Mesothelial cell of epicardium (in vitro differentiated cells): ENCODE data around the gene CD68. TPM values are rescaled to one million over a fixed set of nuclear protein-coding genes. Genes with fewer than 3 reads are reported as not detected.

Source experiments
- DNase-seq, 2 experiments: peaks; one replicate each; pipeline ENCODE4 v3.0.0; 2021; ENCODE audit warnings: low spot score in 2 of 2; ENCODE audit not compliant: unreplicated experiment in 2 of 2
- H3K27ac Mint-ChIP-seq: 2 replicates; pipeline ENCODE4 v1.8.0; 2021; ENCODE audit warnings: mixed read lengths
- H3K27me3 Mint-ChIP-seq: 2 replicates; pipeline ENCODE4 v1.8.0; 2021; ENCODE audit warnings: low read depth, mixed read lengths
- H3K36me3 Mint-ChIP-seq: 2 replicates; pipeline ENCODE4 v1.8.0; 2021; ENCODE audit warnings: mixed read lengths
- H3K4me1 Mint-ChIP-seq: 2 replicates; pipeline ENCODE4 v1.8.0; 2021; ENCODE audit warnings: mixed read lengths
- H3K4me3 Mint-ChIP-seq: 2 replicates; pipeline ENCODE4 v1.8.0; 2021; ENCODE audit warnings: mild to moderate bottlenecking, moderate library complexity, mixed read lengths
- H3K9me3 Mint-ChIP-seq: 2 replicates; pipeline ENCODE4 v1.8.0; 2021; ENCODE audit warnings: mixed read lengths
- total RNA-seq: library from RNA; stranded (reverse); gene quantifications from 3 replicates; pipeline ENCODE4 v1.2.1, GENCODE V29; 2021
- TF ChIP-seq, protein P1 (sequence below): fragments of 200-600 bp; sonication (generic); IDR thresholded peaks from one replicate; pipeline ENCODE4 v1.5.0; 2021; ENCODE audit warnings: antibody characterized with exemption; ENCODE audit not compliant: unreplicated experiment

CD68 gene
- total RNA-seq, 1 donor from 2014 or later = 0.78 TPM

- Mint-ChIP-seq H3K27ac (no peak overlapping the region), H3K27me3 (no peaks in the 10 kb centered on the region), H3K9me3 (no peaks in the 10 kb centered on the region), H3K4me1 (peaks cover 16% of the 10 kb centered on the region), H3K36me3 (no peaks in the 10 kb centered on the region), H3K4me3 (no peak overlapping the region)
- TF ChIP-seq, protein P1, sequence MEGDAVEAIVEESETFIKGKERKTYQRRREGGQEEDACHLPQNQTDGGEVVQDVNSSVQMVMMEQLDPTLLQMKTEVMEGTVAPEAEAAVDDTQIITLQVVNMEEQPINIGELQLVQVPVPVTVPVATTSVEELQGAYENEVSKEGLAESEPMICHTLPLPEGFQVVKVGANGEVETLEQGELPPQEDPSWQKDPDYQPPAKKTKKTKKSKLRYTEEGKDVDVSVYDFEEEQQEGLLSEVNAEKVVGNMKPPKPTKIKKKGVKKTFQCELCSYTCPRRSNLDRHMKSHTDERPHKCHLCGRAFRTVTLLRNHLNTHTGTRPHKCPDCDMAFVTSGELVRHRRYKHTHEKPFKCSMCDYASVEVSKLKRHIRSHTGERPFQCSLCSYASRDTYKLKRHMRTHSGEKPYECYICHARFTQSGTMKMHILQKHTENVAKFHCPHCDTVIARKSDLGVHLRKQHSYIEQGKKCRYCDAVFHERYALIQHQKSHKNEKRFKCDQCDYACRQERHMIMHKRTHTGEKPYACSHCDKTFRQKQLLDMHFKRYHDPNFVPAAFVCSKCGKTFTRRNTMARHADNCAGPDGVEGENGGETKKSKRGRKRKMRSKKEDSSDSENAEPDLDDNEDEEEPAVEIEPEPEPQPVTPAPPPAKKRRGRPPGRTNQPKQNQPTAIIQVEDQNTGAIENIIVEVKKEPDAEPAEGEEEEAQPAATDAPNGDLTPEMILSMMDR = no peak
- no peak for DNase-seq
Observed at GRCh38 chr17:7552621-7553051, 26.8 kb upstream of the CD68 start.

DNA sequence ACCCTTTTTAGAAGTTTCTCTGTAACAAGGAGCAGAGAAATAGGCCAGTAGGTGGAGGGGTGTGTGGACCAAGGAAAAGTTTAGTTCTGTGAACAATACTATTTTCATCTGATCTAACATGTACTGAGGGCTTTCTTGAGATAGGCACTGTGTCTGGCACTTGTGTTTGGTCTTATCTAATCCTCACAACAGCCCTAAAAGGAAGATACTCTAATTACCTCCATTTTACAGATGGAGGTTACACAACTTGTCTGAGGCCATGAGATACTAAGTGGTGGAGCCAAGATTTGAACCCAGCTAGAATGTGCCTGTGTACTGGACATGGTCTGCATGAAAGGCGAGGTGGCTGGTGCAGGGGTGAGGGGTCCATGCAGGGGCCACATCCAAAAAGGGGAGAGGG lies 26.1 kb upstream of the CD68 start:
- Mint-ChIP-seq H3K36me3 (no peaks in the 10 kb centered on the region), H3K27me3 (no peaks in the 10 kb centered on the region)
- TF ChIP-seq, protein P1 = no peak

GRCh38 chr17:7555320-7555948 lies 24.0 kb upstream of the CD68 start:
- Mint-ChIP-seq H3K27ac (no peak overlapping the region), H3K36me3 (no peaks in the 10 kb centered on the region), H3K27me3 (no peaks in the 10 kb centered on the region), H3K4me1 (peaks cover 35% of the 10 kb centered on the region), H3K4me3 (no peak overlapping the region), H3K9me3 (no peaks in the 10 kb centered on the region)
- no peak for DNase-seq
- TF ChIP-seq, protein P1 = no peak

More for the DNA sequence above, 26.1 kb upstream of the CD68 start:
- H3K4me3 Mint-ChIP-seq = no peak overlapping the region
- DNase-seq = no peak
- H3K9me3 Mint-ChIP-seq = no peaks in the 10 kb centered on the region
- H3K27ac Mint-ChIP-seq = no peak overlapping the region
- peaks cover 20% of the 10 kb centered on the region for H3K4me1 Mint-ChIP-seq

GRCh38 chr17:7556627-7557026 lies 22.8 kb upstream of the CD68 start:
- peaks cover 40% of the 10 kb centered on the region for H3K4me1 Mint-ChIP-seq

DNA sequence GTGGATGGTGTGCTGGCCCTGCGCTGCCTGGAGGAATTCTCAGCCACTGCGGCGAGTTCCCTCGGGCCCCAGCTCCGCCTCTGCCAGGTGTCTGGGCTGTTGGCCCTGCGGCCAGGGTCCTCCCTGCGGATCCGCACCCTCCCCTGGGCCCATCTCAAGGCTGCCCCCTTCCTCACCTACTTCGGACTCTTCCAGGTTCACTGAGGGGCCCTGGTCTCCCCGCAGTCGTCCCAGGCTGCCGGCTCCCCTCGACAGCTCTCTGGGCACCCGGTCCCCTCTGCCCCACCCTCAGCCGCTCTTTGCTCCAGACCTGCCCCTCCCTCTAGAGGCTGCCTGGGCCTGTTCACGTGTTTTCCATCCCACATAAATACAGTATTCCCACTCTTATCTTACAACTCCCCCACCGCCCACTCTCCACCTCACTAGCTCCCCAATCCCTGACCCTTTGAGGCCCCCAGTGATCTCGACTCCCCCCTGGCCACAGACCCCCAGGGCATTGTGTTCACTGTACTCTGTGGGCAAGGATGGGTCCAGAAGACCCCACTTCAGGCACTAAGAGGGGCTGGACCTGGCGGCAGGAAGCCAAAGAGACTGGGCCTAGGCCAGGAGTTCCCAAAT lies 22.2 kb upstream of the CD68 start:
- H3K4me1 Mint-ChIP-seq = peaks cover 40% of the 10 kb centered on the region
- no peaks in the 10 kb centered on the region for H3K9me3 Mint-ChIP-seq
- H3K36me3 Mint-ChIP-seq = no peaks in the 10 kb centered on the region
- no peak overlapping the region for H3K27ac Mint-ChIP-seq
- H3K4me3 Mint-ChIP-seq = no peak overlapping the region
- no peaks in the 10 kb centered on the region for H3K27me3 Mint-ChIP-seq
- DNase-seq = no peak
- TF ChIP-seq, protein P1 = no peak

More at GRCh38 chr17:7556627-7557026, 22.8 kb upstream of the CD68 start:
- TF ChIP-seq, protein P1 = no peak
- Mint-ChIP-seq H3K27me3 (no peaks in the 10 kb centered on the region), H3K9me3 (no peaks in the 10 kb centered on the region), H3K27ac (no peak overlapping the region), H3K4me3 (no peak overlapping the region), H3K36me3 (no peaks in the 10 kb centered on the region)
- DNase-seq = no peak
